IPS-18c (cell line): Measurements from ENCODE around the gene TNIP1.

Experiments used
- H3K4me3 ChIP-seq: 2 replicates; pipeline ENCODE4 v1.7.0; 2013; ENCODE audit warnings: low read depth, mild to moderate bottlenecking, low read length, moderate library complexity; ENCODE audit not compliant: insufficient read depth
- H3K9me3 ChIP-seq: one replicate; pipeline ENCODE4 v1.6.1; 2013; ENCODE audit warnings: mild to moderate bottlenecking, low read length, moderate library complexity; ENCODE audit not compliant: control insufficient read depth, insufficient read depth

TNIP1 gene

DNA sequence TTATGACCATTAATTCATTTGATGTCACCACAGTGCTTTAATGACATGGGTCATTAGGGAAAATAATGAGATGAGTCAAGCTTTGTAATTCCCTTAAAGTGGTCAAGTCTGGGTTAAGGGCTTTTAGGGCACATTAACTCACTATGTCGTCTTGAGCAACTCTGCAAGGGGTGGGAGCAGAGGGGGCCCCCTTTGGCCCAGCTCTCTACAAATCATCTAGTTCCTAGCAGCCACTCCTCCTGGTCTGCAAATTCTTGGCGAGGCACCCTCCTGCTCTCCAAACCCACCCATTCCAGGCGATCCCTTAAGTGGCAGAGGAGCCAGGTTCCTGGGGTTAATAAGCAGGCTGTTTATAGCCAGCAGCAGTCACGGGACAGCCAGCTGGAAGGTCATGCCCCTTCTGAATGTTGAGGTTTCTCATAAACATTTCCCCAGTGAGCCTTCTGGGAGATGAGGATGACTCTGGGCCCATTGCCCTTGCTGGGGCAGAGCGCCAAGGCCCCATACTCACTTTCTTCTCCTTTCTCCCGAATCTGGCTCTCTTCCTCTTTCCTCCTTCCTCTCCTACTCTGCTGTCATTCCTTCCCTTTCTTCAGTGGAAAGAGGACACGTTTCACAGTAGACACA, 74.8 kb downstream of the TNIP1 start:
- no peaks in the 10 kb centered on the region for H3K9me3 ChIP-seq

DNA sequence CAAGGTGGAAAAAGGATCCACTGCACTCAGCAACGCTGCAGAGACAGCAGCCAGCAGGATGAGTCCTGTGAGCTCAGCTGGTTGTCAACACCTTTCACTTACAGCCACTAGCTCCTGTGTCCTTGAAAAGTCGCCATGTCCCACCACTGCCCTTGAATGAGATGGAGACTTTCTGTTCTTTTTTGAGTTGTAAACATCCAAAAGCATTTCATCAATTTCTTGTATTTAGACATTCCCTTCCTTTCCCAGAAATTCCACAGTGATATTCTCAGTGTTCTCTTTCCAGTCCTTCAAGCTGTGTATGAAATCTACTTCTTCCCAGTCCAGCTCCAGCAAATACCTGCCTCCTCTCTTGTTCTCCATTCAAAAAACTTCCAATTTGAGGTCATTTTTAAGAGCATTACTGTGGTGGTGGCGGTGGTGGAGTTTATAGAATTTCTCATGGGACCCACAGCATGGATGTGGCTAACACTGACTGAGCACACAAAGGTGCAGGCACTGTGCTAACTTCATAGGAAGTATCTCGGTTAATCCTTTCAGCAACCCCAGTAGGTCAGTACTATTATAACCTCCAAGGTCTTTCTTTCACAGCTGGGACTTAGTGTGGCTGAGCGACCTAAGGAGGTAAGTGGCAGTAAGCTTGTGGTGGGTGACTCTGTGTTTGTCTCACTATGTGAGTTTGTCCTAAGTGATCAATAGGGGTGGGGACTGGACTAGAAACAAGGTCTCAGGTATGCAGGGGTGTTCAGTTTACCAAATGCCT, 75.5 kb downstream of the TNIP1 start:
- Histone ChIP-seq H3K4me3 (no peak overlapping the region), H3K9me3 (no peaks in the 10 kb centered on the region)

More for the DNA sequence above, 74.8 kb downstream of the TNIP1 start:
- H3K4me3 ChIP-seq = no peak overlapping the region

DNA sequence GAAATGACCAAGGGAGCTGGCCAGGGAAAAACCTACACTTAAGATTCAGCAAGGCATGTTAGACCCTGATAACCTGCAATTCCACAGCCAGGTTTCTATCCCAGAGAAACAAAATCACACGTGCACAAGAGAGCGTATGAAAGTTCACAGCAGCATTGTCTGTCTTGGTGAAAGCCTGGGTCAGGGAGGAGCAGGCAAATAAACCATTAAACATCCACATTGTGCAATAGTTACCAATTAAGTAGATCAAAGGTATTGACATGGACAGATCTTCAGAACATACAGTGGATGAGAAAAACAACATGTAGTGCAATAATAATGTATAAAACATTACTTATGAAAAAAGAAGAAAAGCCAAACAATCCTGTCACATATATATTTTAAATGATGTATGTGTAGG, 76.3 kb downstream of the TNIP1 start:
- no peak overlapping the region for H3K4me3 ChIP-seq

DNA sequence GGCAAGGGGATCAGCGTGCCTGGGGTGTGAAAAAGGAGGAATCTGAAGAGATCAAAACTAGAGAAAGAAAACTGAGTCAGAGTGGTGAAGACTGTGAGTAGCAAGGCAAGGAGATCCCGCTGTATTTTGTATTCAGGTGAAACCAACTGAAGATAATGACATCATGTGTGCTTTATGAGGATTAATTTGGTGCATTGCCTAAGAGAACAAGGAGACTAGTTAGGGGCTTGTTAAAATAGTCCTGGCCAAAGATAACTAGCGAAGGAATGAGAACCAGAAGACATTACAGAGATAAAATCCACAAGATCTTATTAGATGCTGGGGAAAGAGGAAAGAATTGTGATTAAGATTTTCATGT, 77.4 kb downstream of the TNIP1 start:
- Histone ChIP-seq H3K9me3 (no peaks in the 10 kb centered on the region), H3K4me3 (no peak overlapping the region)

More for the DNA sequence above, 76.3 kb downstream of the TNIP1 start:
- no peaks in the 10 kb centered on the region for H3K9me3 ChIP-seq

DNA sequence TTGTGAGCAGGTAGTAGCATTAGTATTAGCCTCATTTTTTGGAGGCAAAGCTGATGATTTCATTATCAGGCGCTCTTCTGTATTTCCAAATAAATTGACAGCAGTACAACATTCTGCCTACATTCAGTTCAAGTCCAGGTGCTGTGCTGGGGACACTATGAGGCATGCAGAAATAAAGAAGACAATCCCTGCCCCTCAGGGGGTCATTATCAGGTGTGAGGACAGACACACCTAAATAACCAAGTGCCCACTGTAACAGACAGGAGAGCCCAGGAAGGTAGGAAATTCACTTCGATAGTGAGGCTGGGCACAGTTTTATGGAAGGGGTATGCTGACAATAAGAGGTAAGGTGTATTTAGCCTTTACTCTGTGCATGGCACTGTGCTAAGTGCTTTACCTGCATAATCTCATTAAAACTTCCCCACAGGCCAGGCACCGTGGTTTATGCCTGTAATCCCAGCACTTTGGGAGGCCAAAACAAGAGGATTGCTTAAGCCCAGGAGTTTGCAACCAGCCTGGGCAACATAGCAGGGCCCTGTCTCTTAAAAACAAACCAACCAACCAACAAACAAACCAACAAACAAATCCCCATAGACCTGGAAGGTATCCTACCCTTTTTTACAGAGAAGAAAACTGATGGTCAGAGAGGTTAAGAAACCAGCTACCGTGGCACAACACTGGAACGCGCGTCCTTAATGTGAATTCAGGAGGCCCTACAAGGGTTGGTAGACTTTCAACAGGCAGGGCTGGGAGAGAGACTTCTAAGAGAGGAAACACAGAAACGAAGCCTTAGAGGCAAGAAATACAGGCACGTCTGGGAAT, 77.9 kb downstream of the TNIP1 start:
- no peaks in the 10 kb centered on the region for H3K9me3 ChIP-seq
- no peak overlapping the region for H3K4me3 ChIP-seq

DNA sequence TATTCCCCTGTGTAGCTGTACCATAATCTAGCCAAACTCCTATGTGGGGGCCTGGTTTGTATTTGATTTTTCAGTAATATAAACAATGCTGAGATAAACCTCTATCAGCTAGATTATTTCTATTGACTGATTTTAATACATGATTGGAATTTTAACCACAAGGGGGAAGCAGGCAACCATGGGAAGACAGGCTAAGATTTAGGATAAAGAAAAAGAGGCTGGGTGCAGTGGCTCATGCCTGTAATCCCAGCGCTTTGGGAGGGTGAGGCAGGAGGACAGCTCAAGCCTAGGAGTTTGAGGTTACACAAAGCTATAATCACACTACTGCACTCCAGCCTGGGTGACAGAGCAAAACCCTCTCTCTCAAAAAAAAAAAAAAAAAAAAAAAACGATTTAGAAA, 78.6 kb downstream of the TNIP1 start:
- Histone ChIP-seq H3K4me3 (no peak overlapping the region), H3K9me3 (no peaks in the 10 kb centered on the region)

DNA sequence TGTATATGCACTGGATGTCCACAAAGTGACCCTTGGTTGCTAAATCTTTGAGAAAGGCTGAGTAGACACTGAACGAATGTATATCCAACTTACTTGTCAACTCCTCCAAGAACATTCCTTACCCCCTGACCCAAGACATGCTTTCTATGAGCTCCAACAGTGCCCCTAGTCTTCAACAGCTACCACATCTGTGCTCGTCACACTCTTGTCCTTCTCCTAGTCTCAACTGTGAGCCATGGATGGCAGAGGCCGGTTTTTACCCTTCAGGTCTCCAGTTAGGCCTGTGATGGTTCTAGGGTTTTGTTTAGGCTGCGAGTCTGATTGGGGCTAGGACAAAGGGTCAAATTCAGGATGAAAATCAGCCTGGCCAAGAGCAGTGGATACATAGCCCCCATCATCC, 79.4 kb downstream of the TNIP1 start:
- Histone ChIP-seq H3K9me3 (no peaks in the 10 kb centered on the region), H3K4me3 (no peak overlapping the region)

DNA sequence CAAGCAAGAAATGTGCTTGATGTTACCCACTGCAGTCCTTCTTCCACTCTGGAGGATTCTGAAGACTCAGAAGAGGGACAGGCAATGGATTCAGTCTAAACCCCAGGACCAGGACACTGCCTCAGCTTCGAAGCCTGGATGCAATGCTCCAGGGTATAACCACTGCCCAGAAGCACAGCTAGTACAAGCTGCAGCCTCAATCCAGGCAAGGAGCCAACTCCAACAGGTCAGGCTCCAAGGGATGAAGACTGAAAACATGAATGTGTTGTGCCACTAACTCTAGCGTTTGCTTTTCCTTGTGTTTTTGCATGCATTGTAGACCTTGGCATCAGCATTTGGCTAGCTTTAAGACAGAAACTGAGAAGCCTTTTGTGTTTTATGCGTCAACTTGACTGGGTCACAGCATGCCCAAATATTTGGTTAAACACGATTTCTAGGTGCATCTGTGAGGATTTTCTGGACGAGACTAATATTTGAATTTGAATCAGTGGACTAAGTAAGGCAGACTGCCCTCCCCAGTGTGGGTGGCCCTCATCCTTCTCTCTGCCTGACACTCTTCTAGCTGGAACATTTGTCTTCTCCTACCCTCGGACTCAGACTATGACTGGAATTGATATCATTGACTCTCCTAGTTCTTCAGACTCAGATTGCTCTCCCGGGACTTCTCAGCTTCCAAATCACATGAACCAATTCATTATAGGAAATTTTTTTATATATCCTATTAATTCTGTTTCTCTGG, 81.0 kb downstream of the TNIP1 start:
- Histone ChIP-seq H3K4me3 (no peak overlapping the region), H3K9me3 (no peaks in the 10 kb centered on the region)

DNA sequence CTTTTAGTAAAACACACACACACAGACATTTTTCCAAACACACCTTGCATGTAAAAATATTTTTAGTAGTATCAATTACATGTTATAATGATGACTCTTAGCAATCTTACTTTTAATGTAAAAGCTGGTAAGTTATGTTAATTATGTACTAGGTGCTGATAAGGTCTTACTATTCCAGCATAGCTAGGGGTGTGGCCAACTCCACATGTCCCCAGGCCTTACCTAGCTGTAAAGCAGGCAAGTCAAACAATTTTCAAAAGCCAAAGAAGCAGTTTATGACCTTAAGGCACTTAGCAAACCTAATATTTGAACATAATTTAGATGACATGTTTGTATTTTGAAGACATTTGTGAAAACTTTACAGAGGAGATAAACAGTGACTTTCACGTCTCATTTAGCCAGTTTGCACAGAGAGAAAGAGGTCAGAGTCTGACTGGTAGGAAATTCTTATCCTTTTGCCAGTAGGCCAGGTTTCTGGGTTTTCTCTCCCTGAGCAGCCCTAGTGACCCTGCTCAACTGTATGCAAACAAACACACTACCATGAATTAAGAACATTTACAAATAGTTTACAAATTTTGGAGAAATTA, 86.9 kb downstream of the TNIP1 start:
- H3K4me3 ChIP-seq = no peak overlapping the region
- peaks cover 3% of the 10 kb centered on the region for H3K9me3 ChIP-seq

DNA sequence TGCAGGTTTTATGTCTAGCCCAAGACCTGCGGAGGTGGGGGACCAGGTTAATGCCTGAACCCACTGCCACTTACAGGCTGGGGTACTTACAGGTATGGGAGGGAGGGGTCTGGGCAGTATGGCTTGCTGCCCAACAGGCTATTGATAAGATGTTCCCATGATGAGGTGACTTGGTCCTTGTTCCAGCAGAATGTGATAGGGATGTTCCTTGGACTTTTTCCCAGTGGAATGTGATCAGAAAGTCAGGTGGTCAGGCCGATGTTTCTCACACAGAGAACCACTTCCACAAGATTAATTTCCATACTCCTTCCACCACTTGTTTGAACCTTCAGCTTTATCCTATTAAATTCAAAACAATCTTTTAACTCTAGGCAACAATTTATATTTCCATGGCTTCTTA, 87.4 kb downstream of the TNIP1 start:
- peaks cover 3% of the 10 kb centered on the region for H3K9me3 ChIP-seq
- H3K4me3 ChIP-seq = no peak overlapping the region

DNA sequence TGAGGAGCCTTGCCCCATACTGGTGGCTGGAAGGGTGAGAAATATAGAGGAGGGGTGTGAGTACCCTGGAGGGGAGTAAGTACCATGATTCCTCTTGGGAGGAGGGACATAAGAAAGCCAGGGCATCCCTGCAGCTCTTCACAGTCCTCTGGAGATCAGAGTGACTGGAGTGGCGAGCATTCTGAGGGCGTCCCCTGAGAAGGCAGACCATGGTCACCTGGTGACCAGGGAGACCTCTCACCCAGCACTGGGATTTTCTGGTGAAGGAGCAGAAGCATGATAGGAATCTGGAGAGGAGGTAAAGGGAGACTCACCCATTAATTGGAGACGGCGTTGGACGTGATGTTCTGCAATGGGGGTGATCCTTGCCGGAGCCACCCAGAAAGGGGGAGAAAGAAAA, 88.1 kb downstream of the TNIP1 start:
- peaks cover 3% of the 10 kb centered on the region for H3K9me3 ChIP-seq
- no peak overlapping the region for H3K4me3 ChIP-seq

DNA sequence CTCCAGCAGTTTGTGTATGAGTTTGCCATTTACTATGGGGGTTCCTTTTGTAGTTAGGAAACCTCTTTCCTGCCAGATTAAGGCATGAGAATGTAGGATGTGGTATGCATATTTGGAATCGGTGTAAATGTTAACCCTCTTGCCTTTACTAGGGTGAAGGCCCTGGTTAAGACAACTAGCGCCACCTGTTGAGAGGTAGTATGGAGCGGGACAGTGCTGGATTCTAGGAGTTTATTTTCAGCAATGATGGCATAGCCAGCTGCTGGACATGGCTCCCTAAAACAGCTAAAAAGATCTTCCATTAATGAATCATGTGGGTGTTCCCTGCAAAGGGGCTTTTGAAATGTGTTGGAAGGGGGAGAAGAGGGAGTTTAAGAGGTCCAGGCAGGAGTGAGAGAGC, 91.1 kb downstream of the TNIP1 start:
- H3K9me3 ChIP-seq = peaks cover 3% of the 10 kb centered on the region
- no peak overlapping the region for H3K4me3 ChIP-seq

DNA sequence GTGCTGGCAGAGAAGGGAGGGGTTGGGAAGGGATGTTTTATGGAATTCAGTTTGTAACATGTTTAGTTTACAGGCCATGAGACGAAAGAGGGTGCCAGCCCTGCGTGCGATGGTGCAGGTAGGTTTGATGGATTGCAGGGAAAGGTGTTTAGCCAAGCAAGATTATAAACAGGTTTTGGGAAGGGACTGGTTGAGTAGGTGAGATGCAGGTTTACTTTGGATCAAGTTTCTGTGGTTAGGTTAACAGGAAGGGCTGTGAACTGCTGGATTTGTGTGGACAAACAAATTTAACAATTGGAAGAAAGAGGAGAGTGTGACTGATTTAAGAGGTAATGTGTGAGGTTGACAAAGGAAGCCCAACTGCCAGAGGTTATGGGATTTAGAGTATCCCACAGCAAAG, 93.1 kb downstream of the TNIP1 start:
- H3K4me3 ChIP-seq = no peak overlapping the region

More for the DNA sequence above, 93.1 kb downstream of the TNIP1 start:
- peaks cover 4% of the 10 kb centered on the region for H3K9me3 ChIP-seq
